Measurements from ENCODE around the gene TRIM42. TPM values are rescaled to one million over a fixed set of nuclear protein-coding genes. Genes with fewer than 3 reads are reported as not detected.

Gene TRIM42
- total RNA-seq, 4 donors from 2014 or later, result 0.13 TPM; not detected in 3

DNA sequence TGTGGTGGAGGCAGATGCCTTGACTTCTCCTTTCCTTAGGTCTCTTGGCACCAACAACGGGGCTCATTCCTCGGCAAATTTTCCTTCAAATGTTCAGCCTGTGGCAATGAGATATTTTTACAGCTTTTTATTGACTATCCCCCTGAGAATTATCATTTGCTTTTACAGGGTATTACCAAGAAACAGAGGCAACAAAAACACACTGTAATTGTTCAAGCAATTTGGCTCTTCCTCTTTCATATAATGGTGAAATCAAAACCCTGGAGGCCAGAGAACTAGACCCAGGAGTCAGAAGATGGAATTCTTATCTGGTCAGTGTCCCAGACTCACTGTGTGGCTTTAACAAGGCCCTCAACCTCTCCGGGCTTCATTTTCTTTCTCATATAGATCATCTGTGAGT lies 40.1 kb downstream of the TRIM42 start:
- no peaks in the 10 kb centered on the region for H3K27me3 ChIP-seq
- no peak overlapping the region for H3K27ac ChIP-seq
- no peak overlapping the region for H3K4me3 ChIP-seq (replicated peaks in 1 of 3)
- H3K36me3 ChIP-seq, result no peaks in the 10 kb centered on the region
- DNase-seq, result no peak
- H3K9me3 ChIP-seq, result no peaks in the 10 kb centered on the region
- intact Hi-C loops (cut with DNase I), result no loop called here
- H3K4me1 ChIP-seq, result no peaks in the 10 kb centered on the region
- WGBS, 2 donors, result 78 to 85% methylated on average over 3 of the region's 3 CpGs
- TF ChIP-seq, protein P1, sequence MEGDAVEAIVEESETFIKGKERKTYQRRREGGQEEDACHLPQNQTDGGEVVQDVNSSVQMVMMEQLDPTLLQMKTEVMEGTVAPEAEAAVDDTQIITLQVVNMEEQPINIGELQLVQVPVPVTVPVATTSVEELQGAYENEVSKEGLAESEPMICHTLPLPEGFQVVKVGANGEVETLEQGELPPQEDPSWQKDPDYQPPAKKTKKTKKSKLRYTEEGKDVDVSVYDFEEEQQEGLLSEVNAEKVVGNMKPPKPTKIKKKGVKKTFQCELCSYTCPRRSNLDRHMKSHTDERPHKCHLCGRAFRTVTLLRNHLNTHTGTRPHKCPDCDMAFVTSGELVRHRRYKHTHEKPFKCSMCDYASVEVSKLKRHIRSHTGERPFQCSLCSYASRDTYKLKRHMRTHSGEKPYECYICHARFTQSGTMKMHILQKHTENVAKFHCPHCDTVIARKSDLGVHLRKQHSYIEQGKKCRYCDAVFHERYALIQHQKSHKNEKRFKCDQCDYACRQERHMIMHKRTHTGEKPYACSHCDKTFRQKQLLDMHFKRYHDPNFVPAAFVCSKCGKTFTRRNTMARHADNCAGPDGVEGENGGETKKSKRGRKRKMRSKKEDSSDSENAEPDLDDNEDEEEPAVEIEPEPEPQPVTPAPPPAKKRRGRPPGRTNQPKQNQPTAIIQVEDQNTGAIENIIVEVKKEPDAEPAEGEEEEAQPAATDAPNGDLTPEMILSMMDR (IDR thresholded peaks at IDR 0.05), result no peak
- TF ChIP-seq POLR2A (IDR thresholded peaks at IDR 0.05), result no peak

GRCh38 chr3:140719841-140720614 lies 42.2 kb downstream of the TRIM42 start:
- intact Hi-C loops (cut with DNase I), result no loop called here
- H3K27ac ChIP-seq, result no peak overlapping the region
- no peak overlapping the region for H3K4me3 ChIP-seq (replicated peaks in 1 of 3)
- no peaks in the 10 kb centered on the region for H3K4me1 ChIP-seq
- H3K36me3 ChIP-seq, result no peaks in the 10 kb centered on the region
- no peaks in the 10 kb centered on the region for H3K27me3 ChIP-seq
- TF ChIP-seq, protein P1 (IDR thresholded peaks at IDR 0.05), result no peak
- no peak for TF ChIP-seq POLR2A (IDR thresholded peaks at IDR 0.05)
- no peaks in the 10 kb centered on the region for H3K9me3 ChIP-seq
- 79 to 90% methylated on average over 5 of the region's 5 CpGs for WGBS, 2 donors
- DNase-seq, result no peak

- Histone ChIP-seq H3K27me3 (no peaks in the 10 kb centered on the region), H3K4me3 (replicated peaks in 1 of 3) (no peak overlapping the region), H3K27ac (no peak overlapping the region), H3K9me3 (no peaks in the 10 kb centered on the region), H3K4me1 (no peaks in the 10 kb centered on the region), H3K36me3 (no peaks in the 10 kb centered on the region)
- TF ChIP-seq, protein P1 (IDR thresholded peaks at IDR 0.05), result no peak
- TF ChIP-seq POLR2A (IDR thresholded peaks at IDR 0.05), result no peak
- no peak for DNase-seq
- intact Hi-C loops (cut with DNase I), result no loop called here
- 72 to 90% methylated on average over 1 to 3 of the region's 3 CpGs for WGBS, 2 donors
Observed at GRCh38 chr3:140723576-140723975, 45.7 kb downstream of the TRIM42 start.

DNA sequence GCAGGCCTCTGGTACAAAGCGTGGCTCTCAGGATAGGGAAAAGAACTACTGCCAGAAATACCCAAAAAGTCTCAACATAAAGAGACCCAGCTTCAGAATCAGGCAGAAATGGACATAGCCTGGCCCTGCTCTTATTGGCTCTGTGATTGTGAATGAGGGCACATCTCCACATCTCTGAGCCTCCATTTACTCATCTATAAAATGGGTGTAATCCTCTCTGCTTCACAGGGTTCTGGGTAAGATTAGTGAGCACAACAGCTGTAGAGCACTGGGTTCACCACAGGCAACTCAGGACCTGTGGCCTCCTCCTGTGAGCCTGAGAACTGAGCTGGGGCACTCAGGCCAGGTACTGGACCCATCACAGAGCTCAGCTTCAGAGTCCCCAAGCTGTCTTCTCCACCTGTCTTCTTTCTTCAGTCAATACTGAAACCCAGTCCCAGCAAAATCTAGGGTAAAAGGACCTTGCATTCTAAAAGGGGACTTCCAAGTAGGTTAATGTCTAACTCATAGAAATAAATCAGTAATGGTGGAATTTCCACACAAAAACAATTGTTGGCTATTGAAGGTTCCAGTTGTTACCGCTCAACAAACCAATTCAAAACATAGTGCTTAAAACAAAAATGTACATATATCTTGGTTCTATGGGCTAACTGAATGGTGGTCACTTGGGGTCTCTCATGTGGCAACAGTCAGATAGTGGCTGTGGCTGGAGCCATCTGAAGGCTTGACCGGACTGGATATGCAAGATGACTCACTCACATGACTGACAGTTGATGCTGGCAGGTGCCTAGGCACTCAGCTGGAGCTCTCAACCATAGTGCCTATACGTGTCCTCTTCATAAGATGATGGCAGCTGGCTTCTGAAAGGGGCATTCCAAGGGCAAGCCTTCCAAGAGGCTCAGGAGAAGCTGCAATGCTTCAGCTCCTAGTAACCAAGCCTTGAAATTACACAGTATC lies 47.3 kb downstream of the TRIM42 start:
- Histone ChIP-seq H3K27ac (no peak overlapping the region), H3K9me3 (no peaks in the 10 kb centered on the region), H3K27me3 (no peaks in the 10 kb centered on the region), H3K36me3 (no peaks in the 10 kb centered on the region), H3K4me3 (replicated peaks in 1 of 3) (no peak overlapping the region), H3K4me1 (no peaks in the 10 kb centered on the region)
- no peak for DNase-seq
- 90 to 93% methylated on average over 3 to 4 of the region's 4 CpGs for WGBS, 2 donors
- TF ChIP-seq, protein P1 (IDR thresholded peaks at IDR 0.05), result no peak
- TF ChIP-seq POLR2A (IDR thresholded peaks at IDR 0.05), result no peak
- intact Hi-C loops (cut with DNase I), result no loop called here
